ENCODE results near the gene NOL7.
A peak's percentile ranks its signal among the peaks of the same experiment; 100 is the strongest.

The NOL7 gene

DNA sequence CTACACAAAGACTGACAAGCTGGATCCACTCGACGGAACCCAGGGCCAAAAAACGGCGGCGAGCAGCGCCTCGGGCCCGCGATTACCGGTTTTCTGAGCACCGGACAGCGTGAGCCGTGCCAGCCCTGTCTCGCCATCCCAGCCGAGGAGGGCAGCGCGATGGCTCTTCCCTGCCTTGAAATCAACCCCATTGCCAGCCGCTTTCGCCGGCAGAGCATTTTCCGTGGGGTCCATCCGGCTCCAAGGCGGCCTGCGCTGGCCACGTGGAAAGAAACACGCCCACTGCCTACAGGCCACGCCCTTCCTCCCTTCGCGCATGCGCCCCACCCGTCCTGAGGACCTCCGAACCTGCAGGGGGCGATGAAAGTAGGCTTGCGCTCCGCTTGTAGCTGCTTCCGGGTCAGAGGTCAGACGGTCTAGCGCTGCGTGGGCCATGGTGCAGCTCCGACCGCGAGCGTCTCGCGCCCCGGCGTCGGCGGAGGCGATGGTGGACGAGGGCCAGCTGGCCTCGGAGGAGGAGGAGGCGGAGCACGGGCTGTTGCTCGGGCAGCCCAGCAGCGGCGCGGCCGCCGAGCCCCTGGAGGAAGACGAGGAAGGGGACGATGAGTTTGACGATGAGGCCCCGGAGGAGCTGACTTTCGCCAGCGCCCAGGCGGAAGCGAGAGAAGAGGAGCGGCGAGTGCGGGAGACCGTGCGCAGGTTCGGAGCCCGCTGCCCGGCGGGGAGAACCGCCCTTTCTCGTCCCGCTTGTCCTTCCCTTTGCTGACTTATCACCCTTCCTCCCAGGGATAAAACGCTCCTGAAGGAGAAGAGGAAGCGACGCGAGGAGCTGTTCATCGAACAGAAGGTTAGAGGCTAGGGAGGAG, at the start of gene NOL7:
TSS of gene NOL7 (plus strand) at position 410 of the 866 bp plus-strand sequence. CDS start at position 434, 24 bp downstream.
- DNase-seq = peak; percentile 96 to 98 (median 97)

DNA sequence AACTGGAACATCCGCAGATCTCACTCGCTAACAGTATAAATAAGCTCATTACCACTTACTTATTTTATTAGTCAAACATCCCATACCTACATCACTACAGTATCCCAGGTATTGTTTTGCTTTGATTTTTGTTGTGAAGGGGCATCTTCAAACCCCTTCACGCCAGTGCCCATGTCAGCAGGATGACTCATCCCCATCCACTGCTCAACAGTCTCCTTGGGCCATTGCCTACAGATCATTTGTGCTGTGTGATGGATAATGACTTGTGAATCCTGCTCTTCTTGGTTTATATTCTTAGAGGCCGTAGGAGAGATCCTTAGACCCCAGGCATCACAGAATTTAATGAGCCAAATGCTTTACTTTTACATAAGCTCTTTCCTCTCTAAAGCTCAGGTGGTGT, 49.2 kb upstream of the NOL7 start:
- DNase-seq = no peak

DNA sequence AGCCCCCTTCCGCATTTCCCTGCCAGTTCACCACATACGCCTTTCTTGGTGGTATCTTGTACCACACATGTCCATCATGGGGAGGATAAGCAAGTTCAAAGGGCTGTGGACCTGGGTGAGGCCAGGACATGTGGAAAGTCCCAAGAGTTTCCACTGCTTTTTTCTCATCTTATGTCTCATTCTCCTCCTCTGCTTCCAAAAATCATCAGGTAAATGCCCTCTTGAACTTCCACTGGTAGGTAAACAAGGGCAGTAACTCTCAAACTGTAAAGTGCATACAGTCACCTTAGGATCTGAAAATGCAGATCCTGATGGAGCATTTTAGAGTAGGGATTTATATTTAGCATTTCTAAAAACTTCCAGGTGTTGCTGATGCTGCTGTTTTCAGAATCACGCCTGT, 48.6 kb upstream of the NOL7 start:
- DNase-seq = no peak

DNA sequence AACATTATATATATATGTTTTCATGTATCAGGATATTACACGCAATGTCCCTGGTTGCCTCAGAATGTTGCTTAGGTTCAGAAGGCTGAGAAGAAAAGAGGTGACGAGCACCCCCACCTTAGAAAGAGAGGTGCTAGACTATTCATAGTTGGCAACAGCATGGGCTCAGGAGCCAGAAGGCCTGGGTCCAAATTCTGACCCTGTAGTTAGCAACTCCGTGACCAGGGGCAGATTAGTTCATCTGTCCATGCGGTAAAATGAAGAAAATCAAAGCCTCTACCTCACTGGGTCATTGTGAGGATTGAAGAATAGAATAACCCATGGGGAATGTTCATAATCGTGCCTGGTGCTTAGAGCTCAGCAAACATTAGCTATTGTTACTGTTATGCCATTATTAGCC, 46.2 kb upstream of the NOL7 start:
- no peak for DNase-seq

DNA sequence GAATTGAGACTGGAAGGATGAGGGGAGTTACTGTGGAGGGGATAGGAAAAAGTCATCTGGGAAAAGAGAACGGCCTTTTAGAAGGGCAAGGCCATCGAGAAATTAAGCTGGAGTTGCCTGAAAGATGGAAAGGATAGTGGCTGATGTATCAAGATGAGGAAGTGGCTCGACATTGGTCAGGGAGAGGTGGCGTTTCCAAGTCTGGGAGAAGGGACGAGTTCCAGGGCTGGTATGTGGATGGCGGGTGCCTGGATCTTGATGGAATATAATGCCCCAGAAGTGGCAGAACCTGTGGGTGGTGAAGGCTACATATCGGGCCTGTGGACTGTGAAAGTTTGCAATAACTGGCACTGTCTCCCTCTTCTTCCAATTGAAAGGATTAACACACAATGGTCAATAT, 42.9 kb upstream of the NOL7 start:
- no peak for DNase-seq

DNA sequence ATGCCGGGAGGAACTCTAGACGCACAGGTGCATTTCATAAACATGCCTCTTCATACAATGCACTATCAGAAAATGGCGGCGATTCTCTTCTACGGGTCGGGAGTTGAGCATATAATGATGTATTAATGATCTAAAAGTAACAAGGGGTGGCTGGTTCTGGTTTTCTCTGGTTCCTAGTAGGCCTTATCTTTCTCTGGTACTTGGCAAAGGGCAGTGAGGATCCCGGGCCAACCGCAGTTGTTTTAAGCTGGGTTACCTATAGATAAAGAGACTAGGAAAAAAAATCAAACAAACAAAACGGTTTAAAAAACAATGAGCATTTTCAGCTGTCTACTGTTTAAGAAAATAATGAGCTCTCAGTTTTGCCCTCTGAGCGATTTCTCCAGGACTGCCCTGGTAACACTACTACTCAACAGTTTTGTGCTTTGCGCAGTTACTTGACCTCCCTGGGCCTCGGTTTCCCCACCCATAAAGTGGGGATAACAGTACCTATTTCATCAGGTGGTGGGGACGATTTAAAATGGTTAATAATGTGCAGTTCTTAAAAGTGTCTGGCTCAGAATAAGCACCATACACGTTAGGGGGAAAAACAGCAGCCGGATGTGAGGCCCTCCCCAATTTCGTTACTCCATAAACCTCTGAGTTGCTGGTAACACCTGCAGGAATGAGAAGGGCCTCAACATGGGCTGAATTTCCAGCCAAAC, 42.0 kb upstream of the NOL7 start:
- no peak for DNase-seq

DNA sequence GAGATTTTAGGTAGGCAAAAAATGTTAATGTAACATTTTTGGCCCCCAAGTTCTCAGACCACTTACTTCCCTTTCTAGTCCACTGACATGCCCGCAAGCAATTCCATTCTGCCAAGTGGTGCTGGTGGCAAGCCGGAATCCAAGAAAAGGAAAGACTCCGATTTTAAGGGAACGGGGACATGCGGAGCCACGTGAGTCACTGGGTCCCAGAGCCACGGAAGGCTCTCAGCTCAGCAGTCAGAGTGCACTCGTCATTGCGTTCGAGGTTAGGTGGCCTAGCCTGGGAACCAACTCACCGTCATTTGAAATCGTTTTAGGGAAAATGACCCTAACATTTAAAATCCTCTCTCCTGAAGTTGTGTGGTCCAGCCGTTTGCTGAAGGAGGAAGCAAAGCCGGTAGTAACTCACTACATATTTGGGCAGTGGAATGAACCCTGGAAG, 41.4 kb upstream of the NOL7 start:
- DNase-seq = no peak

DNA sequence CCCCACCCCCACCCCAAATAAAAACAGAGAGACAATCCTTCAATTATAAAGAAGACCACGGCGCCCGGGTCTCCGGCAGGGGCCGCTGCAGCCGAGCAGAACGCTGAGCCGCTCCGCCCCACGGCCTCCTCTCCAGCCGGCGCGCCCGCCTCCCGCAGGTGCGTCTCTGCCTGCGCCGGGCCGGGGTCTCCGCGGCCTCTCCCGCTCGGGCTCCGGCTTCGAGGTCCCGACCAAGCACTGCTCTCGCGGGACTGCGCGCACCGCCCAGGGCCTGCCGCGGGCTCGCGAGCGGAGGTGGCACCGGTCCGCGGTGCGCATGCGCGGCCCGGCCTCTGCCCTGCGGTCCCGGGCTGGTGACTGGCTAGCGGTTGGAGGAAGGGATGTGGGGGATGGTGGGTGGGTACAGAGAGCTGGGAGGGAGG, 41.0 kb upstream of the NOL7 start:
- DNase-seq = peak; percentile 88 to 94 (median 90)

DNA sequence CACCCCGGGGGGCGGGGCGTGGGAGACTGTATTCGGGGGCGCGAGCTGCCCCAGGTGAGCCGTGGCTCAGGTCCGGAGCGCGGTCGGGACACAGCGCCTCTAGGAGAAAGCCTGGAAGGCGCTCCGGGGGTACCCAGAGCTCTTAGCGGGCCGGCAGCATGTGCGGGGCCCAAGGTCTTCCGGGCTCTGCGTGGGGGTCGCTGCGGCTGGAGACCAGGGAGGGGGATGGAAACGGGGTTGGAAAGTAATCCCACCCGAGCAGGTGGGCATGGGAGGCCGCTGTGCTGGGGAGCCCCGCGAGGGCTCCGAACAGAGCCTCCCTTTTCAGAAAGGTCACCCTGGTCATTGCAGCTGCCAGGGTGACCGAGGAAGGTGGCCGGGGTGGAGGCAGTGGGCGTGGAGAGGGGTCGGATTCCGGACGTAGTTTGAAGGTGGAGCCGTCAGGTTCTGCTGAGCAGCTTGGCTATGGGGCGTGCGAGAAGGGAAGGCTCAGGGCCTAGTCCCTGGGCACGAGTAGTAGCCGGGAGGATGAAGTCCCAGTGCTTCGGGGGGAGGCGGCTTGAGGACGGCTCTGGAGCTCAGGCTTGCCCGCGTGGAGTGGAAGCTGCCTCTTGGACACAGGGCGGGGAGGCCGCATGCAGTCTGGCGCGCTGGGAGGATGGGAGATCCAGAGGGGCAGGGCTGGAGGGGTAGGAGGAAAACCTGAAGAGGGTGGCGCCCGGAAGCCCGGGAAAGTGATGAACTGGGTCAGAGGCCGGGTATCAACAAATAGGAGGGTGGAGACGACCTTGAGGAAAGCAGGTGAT, 40.4 kb upstream of the NOL7 start, which contains the start of gene SIRT5:
TSS of gene SIRT5 (plus strand) at position 31 of the 806 bp plus-strand sequence. CDS start 9,510 bp downstream, outside the sequence.
- DNase-seq = peak; percentile 58 to 92 (median 76)

DNA sequence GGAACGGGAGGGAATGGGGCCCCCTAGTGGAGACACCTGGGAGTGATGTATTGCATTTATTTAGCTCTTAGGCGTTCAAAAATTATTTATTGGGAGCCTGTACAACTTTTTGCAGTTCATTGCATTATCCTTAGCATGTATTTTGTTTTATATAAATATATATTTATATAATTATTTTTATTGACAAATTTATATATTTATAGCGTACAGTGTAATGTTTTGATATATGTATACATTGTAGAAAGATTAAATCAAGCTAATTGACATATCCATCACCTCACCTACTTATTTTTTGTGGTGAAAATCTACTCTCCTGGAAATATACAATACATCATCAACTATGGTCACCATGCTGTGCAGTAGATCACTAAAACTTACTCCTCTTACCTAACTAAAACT, 39.8 kb upstream of the NOL7 start:
- no peak for DNase-seq

DNA sequence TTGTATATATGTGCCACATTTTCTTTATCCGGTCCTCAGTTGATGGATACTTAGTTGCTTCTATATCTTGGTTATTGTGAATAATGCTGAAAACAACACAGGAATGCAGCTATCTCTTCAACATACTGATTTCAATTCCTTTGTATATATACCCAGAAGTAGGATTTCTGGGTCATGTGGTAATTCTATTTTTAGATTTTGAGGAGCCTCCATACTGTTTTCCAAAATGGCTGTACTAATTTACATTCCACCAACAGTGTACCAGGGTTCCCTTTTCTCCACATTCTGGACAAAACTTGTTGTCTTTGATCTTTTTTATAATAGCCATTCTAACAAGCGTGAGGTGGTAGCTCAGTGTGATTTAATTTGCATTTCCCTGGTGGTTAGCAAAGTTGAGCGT, 39.1 kb upstream of the NOL7 start:
- no peak for DNase-seq

DNA sequence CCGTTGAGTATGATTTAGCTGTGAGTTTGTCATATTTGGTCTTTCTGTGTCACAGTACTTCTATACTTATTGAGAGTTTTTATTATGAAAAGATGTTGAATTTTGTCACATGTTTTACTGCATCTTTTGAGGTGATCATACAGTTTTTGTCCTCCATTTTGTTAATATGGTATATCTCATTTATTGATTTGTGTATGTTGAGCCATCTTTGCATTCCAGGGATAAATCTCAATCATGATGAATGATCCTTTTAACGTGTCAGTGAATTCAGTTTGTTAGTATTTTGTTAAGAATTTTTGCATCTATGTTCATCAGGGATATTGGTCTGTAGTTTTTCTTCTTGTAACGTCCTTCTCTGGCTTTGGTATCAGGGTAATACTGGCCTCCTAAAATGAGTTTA, 37.2 kb upstream of the NOL7 start:
- no peak for DNase-seq

DNA sequence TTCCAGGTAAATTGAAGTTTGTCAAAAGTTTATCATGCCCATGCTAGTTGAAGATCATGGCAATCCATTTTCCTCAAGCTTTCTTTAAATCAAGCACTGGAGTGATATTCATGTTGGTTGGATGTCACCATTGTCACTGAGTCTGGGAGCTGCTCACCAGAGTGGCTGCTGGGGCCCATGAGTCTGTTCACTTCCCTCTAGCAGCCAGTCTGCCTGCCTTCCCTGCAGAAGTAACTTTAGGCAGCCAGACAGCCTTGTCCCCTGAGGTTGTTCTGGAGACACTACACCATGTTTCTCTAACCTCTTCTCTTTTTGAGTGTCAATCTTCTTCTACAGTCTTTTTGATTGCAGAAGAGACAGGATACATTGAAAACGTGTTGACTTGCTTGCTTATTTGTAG, 35.2 kb upstream of the NOL7 start:
- no peak for DNase-seq

DNA sequence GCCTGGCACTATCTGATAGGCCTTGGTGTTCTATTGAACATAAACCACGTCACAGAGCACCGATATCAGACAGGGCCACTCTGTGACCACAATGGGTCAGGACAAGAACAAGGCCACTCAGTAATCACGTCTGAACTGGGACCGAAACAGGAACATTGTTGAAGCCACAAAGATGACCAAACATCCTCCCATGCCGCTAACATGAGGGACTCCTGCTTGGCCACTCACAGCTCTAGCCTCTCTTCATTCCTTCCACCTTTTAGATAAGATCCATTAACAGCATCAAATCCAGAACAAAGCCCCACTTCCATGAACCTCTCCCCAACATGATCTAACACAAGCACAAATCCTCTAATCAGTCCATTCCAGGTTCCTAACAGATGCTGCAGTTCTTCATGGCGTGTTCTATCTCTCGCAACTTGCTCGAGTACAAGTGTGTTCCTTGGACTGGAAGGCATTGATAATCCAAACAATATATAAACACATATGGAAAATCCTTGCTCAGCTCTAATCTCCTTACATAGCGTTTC, 33.4 kb upstream of the NOL7 start:
- DNase-seq = no peak

DNA sequence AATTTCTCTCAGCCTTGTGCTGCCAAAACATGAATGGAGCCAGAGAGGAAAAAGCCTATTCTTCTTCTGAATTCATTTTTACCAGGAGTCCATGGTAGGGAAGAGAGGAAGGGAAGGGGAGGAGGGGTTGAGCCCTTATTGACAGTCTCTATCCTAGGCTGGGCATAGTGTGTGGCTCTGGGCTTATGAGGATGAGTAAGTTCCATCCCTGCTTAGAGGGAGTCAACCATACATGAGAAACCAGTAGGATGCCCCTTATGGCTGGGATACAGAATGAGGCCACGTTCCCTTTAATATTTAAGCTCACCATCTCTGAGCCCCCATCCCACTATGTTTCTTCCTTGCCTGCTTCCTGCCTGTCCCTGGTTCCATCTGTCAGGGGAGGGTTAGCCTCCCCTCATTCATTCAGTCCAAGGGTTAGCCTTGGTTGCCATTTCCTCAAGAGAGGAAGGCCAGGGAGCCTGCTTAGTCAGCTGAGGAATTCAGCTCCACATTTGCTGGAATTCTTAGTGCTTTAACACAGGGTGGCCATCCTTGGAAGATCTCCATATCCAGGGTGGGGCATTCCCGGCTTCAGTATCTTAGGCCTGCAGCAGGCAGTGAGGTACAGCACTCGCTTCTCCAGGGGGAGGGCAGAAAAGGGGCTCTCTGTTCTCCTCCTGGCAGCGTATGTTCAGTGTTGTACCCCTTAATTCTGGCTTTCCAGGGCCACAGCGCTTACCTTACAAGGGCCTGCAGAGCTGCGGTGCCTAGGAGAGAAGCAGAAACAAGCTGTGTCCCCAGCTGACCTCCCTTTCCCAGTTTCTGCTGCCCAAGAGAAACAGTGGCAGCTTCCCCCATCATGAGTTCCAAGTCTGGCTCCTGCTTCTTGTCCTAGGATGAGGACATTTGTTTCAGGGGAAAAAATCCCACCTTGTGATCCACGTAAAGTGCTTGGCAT, 28.3 kb upstream of the NOL7 start:
- no peak for DNase-seq

DNA sequence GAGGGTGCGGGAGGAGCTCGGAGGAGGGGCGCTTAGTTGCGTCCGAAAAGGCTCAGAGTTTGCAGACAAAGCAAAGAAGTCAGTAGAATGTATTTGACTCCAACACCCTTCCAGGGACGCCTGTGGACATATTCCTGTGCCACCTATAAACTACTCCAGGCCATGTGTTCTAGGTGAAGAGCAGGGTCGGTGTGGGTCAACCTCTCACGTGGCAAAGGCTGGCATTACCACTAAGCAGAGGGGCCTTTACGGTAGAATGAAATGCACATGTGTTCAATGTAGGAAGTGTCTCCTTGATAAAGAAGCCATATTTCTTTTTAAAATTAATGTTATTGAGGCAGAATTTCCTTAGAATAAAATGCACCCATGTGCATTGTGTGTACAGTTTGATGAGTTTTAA, 25.3 kb upstream of the NOL7 start:
- no peak for DNase-seq

DNA sequence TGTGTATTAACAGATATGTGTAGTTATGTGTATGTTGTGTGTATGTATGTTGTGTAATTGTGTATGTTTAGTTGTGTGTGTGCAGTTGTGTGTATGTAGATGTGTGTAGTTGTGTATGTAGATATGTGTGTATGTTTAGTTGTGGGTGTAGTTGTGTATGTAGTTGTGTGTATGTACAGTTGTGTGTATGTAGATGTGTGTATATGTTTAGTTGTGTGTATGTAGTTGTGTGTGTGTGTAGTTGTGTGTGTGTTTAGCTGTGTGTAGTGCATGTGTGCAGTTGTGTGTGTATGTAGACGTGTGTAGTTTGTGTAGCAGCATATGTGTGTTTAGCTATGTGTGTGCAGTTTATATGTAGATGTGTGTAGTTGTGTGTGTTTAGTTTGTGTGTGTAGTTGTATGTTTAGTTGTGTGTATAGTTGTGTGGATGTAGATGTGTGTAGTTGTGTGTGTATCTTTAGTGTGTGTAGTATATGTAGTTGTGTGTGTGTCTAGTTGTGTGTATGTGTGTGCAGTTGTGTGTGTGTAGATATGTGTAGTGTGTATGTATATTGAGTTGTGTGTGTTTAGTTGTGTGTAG, 24.5 kb upstream of the NOL7 start:
- DNase-seq = no peak

DNA sequence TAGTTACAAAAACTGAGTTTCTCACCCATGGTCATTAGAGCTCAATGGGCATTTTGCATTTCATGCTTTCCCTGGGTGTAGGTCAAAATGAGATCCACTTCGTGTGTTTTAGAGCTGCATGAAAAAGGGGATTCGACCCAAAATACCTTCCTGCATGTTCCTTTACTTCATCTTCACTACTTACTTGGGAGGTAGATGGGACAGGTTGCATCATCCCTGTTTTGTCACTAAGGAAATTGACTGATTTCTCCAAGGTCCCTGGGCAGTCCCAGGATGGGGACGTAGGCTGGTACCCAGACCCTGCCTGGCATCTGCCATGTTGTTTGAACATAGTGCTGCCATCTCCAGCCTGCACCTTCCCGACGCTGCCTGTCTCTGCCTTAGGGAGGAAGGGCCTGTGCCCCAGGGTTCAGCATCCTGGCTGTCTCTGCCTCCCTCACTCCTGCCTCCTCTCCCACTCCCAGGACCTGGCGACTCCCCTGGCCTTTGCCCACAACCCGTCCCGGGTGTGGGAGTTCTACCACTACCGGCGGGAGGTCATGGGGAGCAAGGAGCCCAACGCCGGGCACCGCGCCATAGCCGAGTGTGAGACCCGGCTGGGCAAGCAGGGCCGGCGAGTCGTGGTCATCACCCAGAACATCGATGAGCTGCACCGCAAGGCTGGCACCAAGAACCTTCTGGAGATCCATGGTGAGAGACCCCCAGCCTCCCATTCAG, 23.8 kb upstream of the NOL7 start:
- DNase-seq = no peak

DNA sequence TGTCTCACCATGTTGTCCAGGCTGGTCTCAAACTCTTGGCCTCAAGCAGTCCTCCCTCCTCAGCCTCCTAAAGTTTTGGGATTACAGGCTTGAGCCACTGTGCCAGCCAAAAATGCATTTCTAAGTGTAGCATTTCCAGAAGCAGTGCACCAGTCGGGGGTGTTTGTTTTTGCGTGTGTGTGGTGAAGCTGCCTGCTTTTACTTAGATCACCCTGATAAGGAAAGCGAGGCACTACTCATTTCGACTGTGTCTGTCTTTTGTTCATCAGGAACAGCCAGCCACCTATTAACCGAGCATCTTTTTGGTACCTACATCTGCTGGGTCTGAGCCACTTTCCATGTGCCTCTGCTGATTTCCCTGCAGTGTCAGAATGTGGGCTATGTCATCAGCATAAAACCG, 22.0 kb upstream of the NOL7 start:
- no peak for DNase-seq

DNA sequence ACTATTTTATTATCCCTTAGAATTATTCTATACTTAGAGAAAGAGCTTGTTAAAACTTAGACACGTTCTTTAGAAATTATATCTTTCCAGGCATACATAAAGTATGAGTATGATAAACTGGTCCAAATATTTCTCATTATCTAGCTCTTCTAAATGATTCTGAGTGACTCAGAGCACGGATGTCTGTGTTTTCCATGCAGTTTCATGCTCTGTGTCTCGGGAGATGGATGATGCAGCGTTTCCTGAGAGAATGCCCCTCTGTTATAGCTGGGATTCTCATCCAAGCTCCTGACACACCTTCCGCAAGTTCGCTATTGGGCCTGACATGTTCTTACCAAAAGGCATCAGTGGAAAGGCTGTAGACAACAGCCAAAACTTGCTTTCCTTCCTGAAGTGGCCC, 21.4 kb upstream of the NOL7 start:
- DNase-seq = no peak

DNA sequence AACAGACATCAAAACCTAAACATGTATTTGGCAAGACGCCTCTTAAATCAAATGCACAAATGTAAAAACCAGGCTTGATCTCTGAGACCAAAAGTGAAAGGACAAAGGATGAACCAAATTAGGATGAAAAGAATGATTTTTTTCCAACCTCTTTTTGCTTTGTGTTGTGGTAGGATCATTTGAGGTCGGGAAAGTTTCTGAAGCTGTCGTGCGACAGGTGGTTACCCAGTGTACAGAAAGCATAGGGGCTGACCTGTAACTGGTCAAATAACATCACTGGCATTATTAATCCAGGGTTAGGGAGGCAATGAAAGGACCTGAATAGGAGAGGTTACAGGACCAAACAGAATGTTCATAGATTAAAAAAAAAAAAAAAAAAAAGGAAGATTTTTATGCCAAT, 18.1 kb upstream of the NOL7 start:
- DNase-seq = no peak
